Measurements from ENCODE around the gene BLNK. TPM values are rescaled to one million over a fixed set of nuclear protein-coding genes. Genes with fewer than 3 reads are reported as not detected.

Gene BLNK
- total and polyA plus RNA-seq, 8 donors: 1.3 to 38.5 (median 21.1) TPM

- peaks cover 0 to 81% (median 59%) of the 10 kb centered on the region in 4 donors for H3K36me3 ChIP-seq
- no peak for DNase-seq
- TF ChIP-seq EP300 (IDR thresholded peaks at IDR 0.05) (no peak), POLR2A (IDR thresholded peaks at IDR 0.05) (no peak), POLR2AphosphoS5 (IDR thresholded peaks at IDR 0.05) (no peak)
- TF ChIP-seq, protein P1, sequence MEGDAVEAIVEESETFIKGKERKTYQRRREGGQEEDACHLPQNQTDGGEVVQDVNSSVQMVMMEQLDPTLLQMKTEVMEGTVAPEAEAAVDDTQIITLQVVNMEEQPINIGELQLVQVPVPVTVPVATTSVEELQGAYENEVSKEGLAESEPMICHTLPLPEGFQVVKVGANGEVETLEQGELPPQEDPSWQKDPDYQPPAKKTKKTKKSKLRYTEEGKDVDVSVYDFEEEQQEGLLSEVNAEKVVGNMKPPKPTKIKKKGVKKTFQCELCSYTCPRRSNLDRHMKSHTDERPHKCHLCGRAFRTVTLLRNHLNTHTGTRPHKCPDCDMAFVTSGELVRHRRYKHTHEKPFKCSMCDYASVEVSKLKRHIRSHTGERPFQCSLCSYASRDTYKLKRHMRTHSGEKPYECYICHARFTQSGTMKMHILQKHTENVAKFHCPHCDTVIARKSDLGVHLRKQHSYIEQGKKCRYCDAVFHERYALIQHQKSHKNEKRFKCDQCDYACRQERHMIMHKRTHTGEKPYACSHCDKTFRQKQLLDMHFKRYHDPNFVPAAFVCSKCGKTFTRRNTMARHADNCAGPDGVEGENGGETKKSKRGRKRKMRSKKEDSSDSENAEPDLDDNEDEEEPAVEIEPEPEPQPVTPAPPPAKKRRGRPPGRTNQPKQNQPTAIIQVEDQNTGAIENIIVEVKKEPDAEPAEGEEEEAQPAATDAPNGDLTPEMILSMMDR (IDR thresholded peaks at IDR 0.05): no peak
- H3K9me3 ChIP-seq: no peaks in the 10 kb centered on the region
- no peaks in the 10 kb centered on the region for H3K4me1 ChIP-seq
- intact Hi-C loops (cut with DNase I; ENCODE audit: low total_unique reads): no loop called here
- H3K27me3 ChIP-seq: no peaks in the 10 kb centered on the region
- H3K4me3 ChIP-seq: no peak overlapping the region
- no peak overlapping the region for H3K27ac ChIP-seq
These were observed 59.6 kb downstream of the BLNK start for GRCh38 chr10:96211764-96212163.

GRCh38 chr10:96208946-96209345 lies 62.4 kb downstream of the BLNK start:
- intact Hi-C loops (cut with DNase I; ENCODE audit: low total_unique reads): no loop called here
- no peaks in the 10 kb centered on the region for H3K9me3 ChIP-seq
- H3K4me3 ChIP-seq: no peak overlapping the region
- H3K36me3 ChIP-seq: peaks cover 0 to 77% (median 61%) of the 10 kb centered on the region in 4 donors
- no peak for TF ChIP-seq POLR2AphosphoS5 (IDR thresholded peaks at IDR 0.05)
- TF ChIP-seq, protein P1 (IDR thresholded peaks at IDR 0.05): no peak
- TF ChIP-seq EP300 (IDR thresholded peaks at IDR 0.05): no peak
- no peak for TF ChIP-seq POLR2A (IDR thresholded peaks at IDR 0.05)
- 48 to 66% (median 59%) methylated on average over 5 of the region's 5 CpGs for WGBS, 5 donors
- H3K4me1 ChIP-seq: no peaks in the 10 kb centered on the region
- H3K27ac ChIP-seq: no peak overlapping the region
- no peaks in the 10 kb centered on the region for H3K27me3 ChIP-seq
- DNase-seq: no peak

DNA sequence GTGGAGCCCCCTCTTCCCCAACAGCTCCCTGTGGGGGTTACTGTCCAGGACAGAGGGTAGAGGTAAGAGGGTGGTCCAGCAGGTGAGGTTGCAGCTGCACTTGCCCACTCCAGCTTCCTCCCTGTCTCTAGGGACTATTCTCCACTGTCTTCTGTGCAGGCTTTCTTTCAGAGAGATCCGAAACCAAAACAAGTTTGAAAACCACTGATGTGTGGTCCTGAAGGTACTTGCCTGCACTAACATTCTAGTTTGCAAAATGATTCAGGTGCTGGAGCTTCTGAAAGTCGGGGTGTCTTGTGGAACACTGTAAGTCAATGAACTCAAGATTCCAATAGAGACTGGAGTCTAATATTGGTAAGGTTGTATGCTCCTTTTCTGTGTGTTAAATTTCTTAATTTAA lies 63.1 kb downstream of the BLNK start:
- Histone ChIP-seq H3K9me3 (no peaks in the 10 kb centered on the region), H3K36me3 (peaks cover 0 to 76% (median 62%) of the 10 kb centered on the region in 4 donors), H3K27me3 (no peaks in the 10 kb centered on the region), H3K27ac (no peak overlapping the region), H3K4me1 (no peaks in the 10 kb centered on the region), H3K4me3 (no peak overlapping the region)
- 79 to 90% (median 84%) methylated on average over 2 of the region's 2 CpGs for WGBS, 5 donors
- no peak for DNase-seq
- intact Hi-C loops (cut with DNase I; ENCODE audit: low total_unique reads): no loop called here
- no peak for TF ChIP-seq POLR2A (IDR thresholded peaks at IDR 0.05)
- TF ChIP-seq, protein P1 (IDR thresholded peaks at IDR 0.05): no peak

DNA sequence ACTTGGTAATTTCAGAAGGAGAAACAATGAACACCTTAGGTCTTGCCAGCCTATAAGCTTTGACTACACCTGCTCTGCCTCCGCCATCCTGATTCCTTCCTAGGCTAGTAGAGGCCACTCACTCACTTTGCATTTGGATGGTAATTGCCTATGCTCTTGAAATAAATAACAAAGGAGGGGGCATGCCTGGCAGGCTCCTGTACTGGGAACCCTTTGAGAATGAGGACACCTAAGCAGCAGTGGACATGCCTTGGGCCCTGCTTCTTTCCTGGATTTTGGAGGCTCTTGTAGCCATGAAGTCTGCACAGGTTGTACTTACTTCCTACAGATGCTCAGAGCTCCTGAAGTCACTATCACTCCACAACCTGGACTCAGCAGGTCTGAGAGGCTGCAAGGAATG lies 65.8 kb downstream of the BLNK start:
- Histone ChIP-seq H3K4me3 (no peak overlapping the region), H3K36me3 (peaks cover 0 to 82% (median 69%) of the 10 kb centered on the region in 4 donors), H3K27ac (no peak overlapping the region), H3K4me1 (no peaks in the 10 kb centered on the region), H3K27me3 (no peaks in the 10 kb centered on the region), H3K9me3 (no peaks in the 10 kb centered on the region)
- TF ChIP-seq, protein P1 (IDR thresholded peaks at IDR 0.05): no peak
- TF ChIP-seq EP300 (IDR thresholded peaks at IDR 0.05): no peak
- TF ChIP-seq POLR2AphosphoS5 (IDR thresholded peaks at IDR 0.05): no peak
- no peak for TF ChIP-seq POLR2A (IDR thresholded peaks at IDR 0.05)
- intact Hi-C loops (cut with DNase I; ENCODE audit: low total_unique reads): no loop called here
- WGBS, 5 donors: 87 to 100% (median 98%) methylated on average over 1 of the region's 1 CpG
- DNase-seq: no peak

Measured in stomach (tissue), 9 donors.